Panc1 (cell line): ENCODE measurements around the gene VWA8. TPM values are rescaled to one million over a fixed set of nuclear protein-coding genes. Genes with fewer than 3 reads are reported as not detected.

Experiments used
- ATAC-seq: fragments of 200-7000 bp; cut with Tn5 transposase; 2 replicates; pipeline ENCODE4 v1.9.1; 2020; ENCODE audit warnings: mild to moderate bottlenecking, moderate library complexity
- BruUV-seq: library from RNA; stranded (reverse); fragments of 400-500 nt; replicated peaks from 2 replicates; lab custom pipeline; 2021; lab: Mats Ljungman, UMichigan
- CTCF ChIA-PET: fragments of 300-600 bp; sonication (Branson Sonifier 250); formaldehyde crosslinking; loops from one replicate; lab custom pipeline; 2022; ENCODE audit warnings: antibody characterized with exemption; lab: Charles Lee
- POLR2A ChIA-PET: fragments of 300-600 bp; sonication (Branson Sonifier 250); formaldehyde crosslinking; loops from one replicate; lab custom pipeline; 2022; ENCODE audit warnings: antibody characterized with exemption; lab: Charles Lee
- DNase-seq: peaks from one replicate; pipeline ENCODE4 v3.0.0-alpha.2; 2010; ENCODE audit warnings: low read depth, low spot score
- H3K27ac ChIP-seq: 2 replicates; pipeline ENCODE4 v1.5.1; 2011; ENCODE audit warnings: mild to moderate bottlenecking, low read length, inconsistent platforms
- H3K27me3 ChIP-seq: fragments of 200-500 bp; sonication (Bioruptor generic); 2 replicates; pipeline ENCODE4 v1.6.0; 2014; ENCODE audit warnings: low read length, inconsistent platforms; ENCODE audit not compliant: control insufficient read depth, insufficient read depth
- H3K36me3 ChIP-seq: fragments of 200-500 bp; sonication (Bioruptor generic); 2 replicates; pipeline ENCODE4 v1.5.1; 2014; ENCODE audit warnings: inconsistent platforms, mild to moderate bottlenecking, low read length, moderate library complexity; ENCODE audit not compliant: control insufficient read depth, insufficient read depth
- H3K4me1 ChIP-seq: 2 replicates; pipeline ENCODE4 v1.5.1; 2011; ENCODE audit warnings: inconsistent platforms, mild to moderate bottlenecking, low read length, moderate library complexity; ENCODE audit not compliant: control insufficient read depth, insufficient read depth
- H3K4me3 ChIP-seq, 2 experiments: 2 replicates each; pipeline ENCODE4 v1.5.1; 2011 to 2012; ENCODE audit warnings: low read depth in 2 of 2, low read length in 2 of 2, mild to moderate bottlenecking in 2 of 2, inconsistent platforms in 1 of 2, moderate library complexity in 1 of 2
- H3K9me3 ChIP-seq: fragments of 200-500 bp; sonication (Bioruptor generic); 2 replicates; pipeline ENCODE4 v1.5.1; 2014; ENCODE audit warnings: low read depth, mild to moderate bottlenecking, inconsistent platforms, low read length, moderate library complexity; ENCODE audit not compliant: control insufficient read depth, insufficient read depth
- CTCF ChIP-seq: fragments of 450-650 bp; IDR thresholded peaks from 2 replicates; pipeline ENCODE4 v1.5.1; 2017; ENCODE audit warnings: mild to moderate bottlenecking
- POLR2AphosphoS5 ChIP-seq: IDR thresholded peaks from 2 replicates; pipeline ENCODE4 v1.6.1; 2012; ENCODE audit warnings: mild to moderate bottlenecking, low read depth, low read length, moderate library complexity
- REST ChIP-seq, 2 experiments: IDR thresholded peaks; 2 replicates each; pipeline ENCODE4 v1.6.1; 2011 to 2012; ENCODE audit warnings: low read depth in 2 of 2, control low read depth in 1 of 2, low read length in 1 of 2, mild to moderate bottlenecking in 1 of 2, moderate library complexity in 1 of 2; ENCODE audit not compliant: insufficient read depth in 1 of 2
- SIN3A ChIP-seq: IDR thresholded peaks from 2 replicates; pipeline ENCODE4 v1.6.1; 2012; ENCODE audit warnings: low read depth, mild to moderate bottlenecking, low read length, moderate library complexity, borderline replicate concordance; ENCODE audit not compliant: insufficient read depth
- TCF7L2 ChIP-seq: IDR thresholded peaks from 2 replicates; pipeline ENCODE4 v1.6.1; 2011; ENCODE audit warnings: mild to moderate bottlenecking, low read depth, low read length, inconsistent platforms
- in situ Hi-C: cut with HindIII; loops from 2 replicates; pipeline ENCODE4 v1.10.0; 2016; ENCODE audit warnings: low sequenced_read_pairs, low pct_unique_long_range_greater_than_20kb
- intact Hi-C: fragments of 100-400 bp; cut with micrococcal nuclease; formaldehyde crosslinking; loops from one replicate; pipeline ENCODE4 v1.10.0; 2022; ENCODE audit not compliant: unreplicated experiment
- total RNA-seq: library from RNA; stranded (reverse); gene quantifications from one replicate; pipeline ENCODE4 v1.2.1, GENCODE V29; 2021; ENCODE audit not compliant: unreplicated experiment

VWA8 gene
- total RNA-seq, 1 experiment from 2014 or later = 11.2 TPM

DNA sequence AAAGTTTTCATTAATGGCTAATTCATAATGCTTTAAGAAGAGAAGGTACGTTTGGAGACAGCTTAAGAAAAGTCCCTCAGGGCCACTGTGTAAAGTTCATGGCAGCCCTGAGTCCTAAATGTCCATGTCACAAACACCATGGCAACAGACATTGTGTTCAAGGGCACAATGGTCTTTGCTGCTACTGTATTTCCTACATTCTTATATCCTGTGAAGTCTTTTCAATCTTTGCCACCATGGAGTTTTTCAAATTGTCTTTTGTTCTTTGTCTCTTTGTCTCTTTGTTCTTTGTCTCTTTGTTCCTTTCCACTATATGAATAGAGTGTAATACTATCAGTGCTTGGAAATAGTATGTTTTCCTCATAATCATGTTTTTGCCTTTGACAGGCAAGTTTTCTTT lies 178.8 kb downstream of the VWA8 start:
- H3K27ac ChIP-seq = no peak overlapping the region
- H3K9me3 ChIP-seq = no peaks in the 10 kb centered on the region
- no peak overlapping the region for H3K4me3 ChIP-seq
- H3K36me3 ChIP-seq = no peaks in the 10 kb centered on the region
- no peak for ATAC-seq
- BruUV-seq = no TSS peak
- DNase-seq = no peak
- H3K4me1 ChIP-seq = no peaks in the 10 kb centered on the region
- TF ChIP-seq REST (IDR thresholded peaks at IDR 0.05; ENCODE audit: insufficient read depth in 1 of 2, low read depth in 2 of 2, low read length in 1 of 2) (no peak), POLR2AphosphoS5 (no peak), TCF7L2 (no peak), CTCF (no peak), SIN3A (no peak)
- CTCF ChIA-PET = no interaction called here
- no peaks in the 10 kb centered on the region for H3K27me3 ChIP-seq
- POLR2A ChIA-PET = no interaction called here
- intact Hi-C loops = no loop called here
- in situ Hi-C loops = no loop called here

DNA sequence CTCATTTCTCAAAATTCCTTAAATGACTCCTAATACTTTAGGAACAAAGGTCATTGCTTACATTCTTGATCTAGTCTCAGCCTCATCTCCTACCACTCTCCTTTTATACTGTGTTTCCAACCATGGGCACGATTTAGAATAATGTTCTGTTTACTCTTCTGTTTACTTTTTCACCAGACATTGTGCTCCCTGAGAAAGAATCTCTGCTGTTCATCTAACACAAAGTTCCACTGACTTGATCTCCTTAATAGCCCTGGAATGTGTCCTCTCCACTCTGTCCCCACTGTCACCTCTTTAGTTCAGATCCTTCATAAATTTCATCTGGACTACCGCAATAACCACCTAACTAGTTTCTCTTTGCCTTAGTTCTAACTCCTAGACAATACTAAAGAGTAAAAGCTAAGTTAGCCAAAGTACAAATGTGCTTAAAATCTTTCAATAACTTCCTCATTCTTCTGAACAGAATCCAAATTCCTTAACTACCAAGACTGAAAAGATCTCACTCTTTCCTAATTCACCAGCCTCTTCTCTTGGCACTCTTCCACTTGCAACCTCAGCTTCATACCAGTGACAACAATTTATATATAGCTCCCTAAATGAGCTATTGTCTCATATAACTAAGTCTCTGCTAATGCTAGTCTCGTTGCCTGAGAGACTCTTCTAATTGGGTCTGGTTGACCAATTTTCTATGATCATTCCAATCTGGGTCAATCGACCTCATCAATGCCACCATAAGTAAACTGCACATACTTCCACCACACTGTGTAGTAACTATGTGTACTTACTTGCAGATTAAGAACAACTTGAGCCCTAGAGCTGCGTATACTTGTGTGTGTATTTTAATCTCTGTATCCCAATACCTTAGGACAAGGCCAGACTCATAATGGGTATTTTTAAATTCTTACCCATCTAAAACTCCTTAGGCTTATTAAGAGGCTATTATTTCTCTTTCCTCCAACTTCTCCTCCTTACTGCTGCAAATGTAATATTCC lies 179.9 kb downstream of the VWA8 start:
- intact Hi-C loops (no loop called here), in situ Hi-C loops (no loop called here)
- Histone ChIP-seq H3K9me3 (no peaks in the 10 kb centered on the region), H3K27ac (no peak overlapping the region), H3K36me3 (no peaks in the 10 kb centered on the region), H3K4me1 (no peaks in the 10 kb centered on the region), H3K4me3 (no peak overlapping the region), H3K27me3 (no peaks in the 10 kb centered on the region)
- CTCF ChIA-PET = no interaction called here
- no peak for TF ChIP-seq TCF7L2
- TF ChIP-seq POLR2AphosphoS5 = no peak
- no peak for TF ChIP-seq SIN3A
- TF ChIP-seq REST (IDR thresholded peaks at IDR 0.05; ENCODE audit: insufficient read depth in 1 of 2, low read depth in 2 of 2, low read length in 1 of 2) = no peak
- TF ChIP-seq CTCF = no peak
- no TSS peak for BruUV-seq
- ATAC-seq = no peak
- no peak for DNase-seq
- POLR2A ChIA-PET = no interaction called here
